Measurements from ENCODE around the gene EIF5AL1.
"Not testable (repeated sequence)": the region's sequence is repeated elsewhere in the genome, so short reads cannot be mapped to it uniquely, and the experiment has no call there.

GRCh38 chr10:79509934-79510508, 2.3 kb upstream of the EIF5AL1 start:
- not testable (repeated sequence) for TF ChIP-seq POLR2A, POLR2AphosphoS5, CTCF (IDR thresholded peaks at IDR 0.05)

Measured in suprapubic skin (tissue), 4 donors.